Measurements from ENCODE around the gene SEMA4C.

SEMA4C gene

GRCh38 chr2:96897491-96898134 is 27.7 kb upstream of the SEMA4C start:
- DNase-seq (ENCODE audit: low read depth), result peak; percentile 51
- no peak for TF ChIP-seq CTCF (conservative IDR thresholded peaks at IDR 0.05; ENCODE audit: control insufficient read depth, insufficient read depth, low read depth, low read length)
- H3K4me3 ChIP-seq (ENCODE audit: control insufficient read depth, low read depth, low read length), result no peak overlapping the region

- DNase-seq (ENCODE audit: low read depth), result no peak
- no peak overlapping the region for H3K4me3 ChIP-seq (ENCODE audit: control insufficient read depth, low read depth, low read length)
- no peak for TF ChIP-seq CTCF (conservative IDR thresholded peaks at IDR 0.05; ENCODE audit: control insufficient read depth, insufficient read depth, low read depth, low read length)
Measured at GRCh38 chr2:96895746-96896651, 26.1 kb upstream of the SEMA4C start.

DNA sequence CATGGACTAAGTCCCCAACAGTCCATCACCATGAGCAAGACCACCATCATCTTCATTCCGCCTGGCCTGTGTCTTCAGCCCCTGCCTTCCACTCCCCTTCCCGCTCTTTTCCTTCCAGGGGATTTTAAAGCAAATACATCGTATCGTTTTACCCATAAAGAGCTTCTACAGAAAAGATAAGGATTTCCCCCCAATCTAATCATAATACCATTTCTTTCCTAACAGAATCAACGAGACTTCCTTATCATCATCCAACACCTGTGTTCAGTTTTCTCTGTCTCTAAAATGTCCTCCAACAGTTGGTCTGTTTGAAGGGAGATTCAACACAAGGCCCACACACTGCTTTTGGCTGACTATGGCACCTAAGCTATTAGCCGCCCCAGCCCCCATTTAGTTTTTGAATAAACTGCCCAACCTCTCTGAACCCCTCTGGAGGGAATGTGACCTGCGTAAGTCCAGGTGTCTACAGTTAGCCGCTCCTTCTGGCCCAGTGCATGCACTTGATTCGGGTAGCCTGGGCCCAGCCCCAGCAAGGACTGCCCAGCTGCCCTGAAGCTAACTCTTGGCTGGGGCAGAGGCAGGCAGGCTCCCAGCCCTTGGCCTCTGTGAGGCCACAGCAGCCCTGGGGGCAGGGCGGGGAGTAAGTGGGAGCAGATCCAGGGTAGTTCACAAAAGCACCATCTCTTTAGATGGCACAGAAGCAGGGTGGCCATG is 25.3 kb upstream of the SEMA4C start:
- no peak for DNase-seq (ENCODE audit: low read depth)
- no peak overlapping the region for H3K4me3 ChIP-seq (ENCODE audit: control insufficient read depth, low read depth, low read length)
- TF ChIP-seq CTCF (conservative IDR thresholded peaks at IDR 0.05; ENCODE audit: control insufficient read depth, insufficient read depth, low read depth, low read length), result no peak

- no peak overlapping the region for H3K4me3 ChIP-seq (ENCODE audit: control insufficient read depth, low read depth, low read length)
- no peak for DNase-seq (ENCODE audit: low read depth)
- no peak for TF ChIP-seq CTCF (conservative IDR thresholded peaks at IDR 0.05; ENCODE audit: control insufficient read depth, insufficient read depth, low read depth, low read length)
Measured at GRCh38 chr2:96894151-96894531, 24.3 kb upstream of the SEMA4C start.

DNA sequence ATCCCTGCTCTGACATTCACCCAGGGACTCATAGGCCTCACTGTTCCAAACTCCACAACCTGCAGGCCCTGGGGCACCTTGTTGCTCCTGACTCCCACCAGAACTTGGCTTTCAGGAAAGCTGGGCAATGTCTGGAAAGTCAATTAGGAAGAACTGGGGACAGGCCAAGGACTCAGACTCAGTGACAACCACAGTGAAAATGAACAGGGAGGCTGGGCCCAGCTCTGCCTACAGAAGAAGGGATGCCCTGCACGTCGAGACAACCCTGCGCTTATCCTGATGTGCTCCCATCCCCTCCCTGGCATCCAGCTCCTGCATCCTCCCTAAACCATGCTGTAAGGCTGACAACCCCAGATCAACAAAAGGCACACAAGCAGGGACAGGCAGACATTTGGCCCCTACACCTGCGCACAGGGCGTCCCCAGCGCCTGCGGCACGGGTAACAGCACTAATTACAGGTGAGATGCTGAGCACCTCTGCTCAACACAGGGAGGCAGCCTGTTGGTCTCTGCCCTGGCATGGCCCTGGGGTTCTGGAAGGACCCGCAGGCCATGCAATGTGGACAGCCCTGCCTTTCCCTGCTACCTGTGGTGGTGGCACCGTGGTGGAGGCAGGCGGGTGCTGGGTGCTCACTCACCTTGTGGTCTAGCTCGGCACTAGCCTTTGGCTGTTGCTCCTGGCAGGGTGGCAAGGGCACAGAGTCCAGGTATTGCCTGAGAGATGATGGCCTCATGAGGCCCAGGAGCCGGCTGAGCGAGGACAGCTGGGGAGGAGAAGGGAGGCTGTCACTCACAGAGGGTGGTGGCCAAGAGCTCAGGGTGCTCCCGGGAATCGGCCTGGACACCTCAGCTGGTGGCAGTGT is 23.6 kb upstream of the SEMA4C start:
- no peak for TF ChIP-seq CTCF (conservative IDR thresholded peaks at IDR 0.05; ENCODE audit: control insufficient read depth, insufficient read depth, low read depth, low read length)
- no peak for DNase-seq (ENCODE audit: low read depth)

More for the DNA sequence above, 23.6 kb upstream of the SEMA4C start:
- H3K4me3 ChIP-seq (ENCODE audit: control insufficient read depth, low read depth, low read length), result no peak overlapping the region
